Sigmoid colon (tissue), 4 donors: Measurements from ENCODE around the gene HNF1B.

Experiments used
- POLR2AphosphoS5 ChIP-seq, 4 donors: sonication (generic); formaldehyde crosslinking; IDR thresholded peaks; one replicate each; pipeline ENCODE4 v1.6.1; 2017; ENCODE audit warnings: antibody characterized with exemption in 4 of 4
- TF ChIP-seq, protein P1 (sequence below), 4 experiments: fragments of 450-650 bp in 3 of 4; fragments of 200-600 bp in 1 of 4; IDR thresholded peaks; one replicate each; pipeline ENCODE4 v1.5.1; 2016 to 2019; ENCODE audit warnings: antibody characterized with exemption in 4 of 4, mild to moderate bottlenecking in 3 of 4, moderate library complexity in 2 of 4

DNA sequence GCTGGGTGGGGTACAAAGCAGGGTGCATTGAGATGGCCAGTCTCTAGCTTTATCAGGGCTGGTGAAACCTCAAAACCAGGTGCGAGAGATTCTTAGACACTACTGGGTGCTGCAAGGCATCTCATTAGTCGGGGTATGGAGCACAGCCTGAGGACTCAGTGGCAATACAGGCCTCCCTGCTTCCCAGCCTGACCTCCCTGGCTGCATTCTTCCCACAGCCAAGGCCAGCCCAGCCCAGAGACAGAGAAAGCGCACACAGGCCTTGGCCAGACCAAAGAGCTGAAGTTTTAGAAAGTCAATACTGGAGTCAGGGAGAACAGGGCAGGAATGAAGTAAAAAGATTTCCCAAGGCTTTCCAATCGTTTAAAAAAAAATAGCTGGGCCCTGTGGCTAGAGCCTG lies 12.5 kb downstream of the HNF1B start:
- TF ChIP-seq, protein P1, sequence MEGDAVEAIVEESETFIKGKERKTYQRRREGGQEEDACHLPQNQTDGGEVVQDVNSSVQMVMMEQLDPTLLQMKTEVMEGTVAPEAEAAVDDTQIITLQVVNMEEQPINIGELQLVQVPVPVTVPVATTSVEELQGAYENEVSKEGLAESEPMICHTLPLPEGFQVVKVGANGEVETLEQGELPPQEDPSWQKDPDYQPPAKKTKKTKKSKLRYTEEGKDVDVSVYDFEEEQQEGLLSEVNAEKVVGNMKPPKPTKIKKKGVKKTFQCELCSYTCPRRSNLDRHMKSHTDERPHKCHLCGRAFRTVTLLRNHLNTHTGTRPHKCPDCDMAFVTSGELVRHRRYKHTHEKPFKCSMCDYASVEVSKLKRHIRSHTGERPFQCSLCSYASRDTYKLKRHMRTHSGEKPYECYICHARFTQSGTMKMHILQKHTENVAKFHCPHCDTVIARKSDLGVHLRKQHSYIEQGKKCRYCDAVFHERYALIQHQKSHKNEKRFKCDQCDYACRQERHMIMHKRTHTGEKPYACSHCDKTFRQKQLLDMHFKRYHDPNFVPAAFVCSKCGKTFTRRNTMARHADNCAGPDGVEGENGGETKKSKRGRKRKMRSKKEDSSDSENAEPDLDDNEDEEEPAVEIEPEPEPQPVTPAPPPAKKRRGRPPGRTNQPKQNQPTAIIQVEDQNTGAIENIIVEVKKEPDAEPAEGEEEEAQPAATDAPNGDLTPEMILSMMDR (IDR thresholded peaks at IDR 0.05) = no peak
- no peak for TF ChIP-seq POLR2AphosphoS5 (IDR thresholded peaks at IDR 0.05)
